Measurements from ENCODE around the gene PSRC1. TPM values are rescaled to one million over a fixed set of nuclear protein-coding genes. Genes with fewer than 3 reads are reported as not detected.
A peak's percentile ranks its signal among the peaks of the same experiment; 100 is the strongest.
"Not testable (repeated sequence)": the region's sequence is repeated elsewhere in the genome, so short reads cannot be mapped to it uniquely, and the experiment has no call there.

The PSRC1 gene
- total RNA-seq: 1.2 TPM
- long read RNA-seq, partial matches to known transcripts: 0 of 1 reads
- long read RNA-seq, other reads (novel, unspliced or antisense): 1 of 1 reads

GRCh38 chr1:109282952-109283747 is at the start of gene PSRC1:
PSRC1 (minus strand) TSS chr1:109283145.
- peak; percentile 97 for DNase-seq (ENCODE audit: missing footprints)
- intact Hi-C loops (cut with DNase I): loop anchor here (5.0 kb wide), 2 partner anchors 69 to 249 kb away; no protein-coding TSS in a partner anchor
- ATAC-seq: peak; percentile 99

- no peak for ATAC-seq
- intact Hi-C loops (cut with DNase I): no loop called here
- DNase-seq (ENCODE audit: missing footprints): no peak
Measured at GRCh38 chr1:109331113-109331512, 48.2 kb upstream of the PSRC1 start.

DNA sequence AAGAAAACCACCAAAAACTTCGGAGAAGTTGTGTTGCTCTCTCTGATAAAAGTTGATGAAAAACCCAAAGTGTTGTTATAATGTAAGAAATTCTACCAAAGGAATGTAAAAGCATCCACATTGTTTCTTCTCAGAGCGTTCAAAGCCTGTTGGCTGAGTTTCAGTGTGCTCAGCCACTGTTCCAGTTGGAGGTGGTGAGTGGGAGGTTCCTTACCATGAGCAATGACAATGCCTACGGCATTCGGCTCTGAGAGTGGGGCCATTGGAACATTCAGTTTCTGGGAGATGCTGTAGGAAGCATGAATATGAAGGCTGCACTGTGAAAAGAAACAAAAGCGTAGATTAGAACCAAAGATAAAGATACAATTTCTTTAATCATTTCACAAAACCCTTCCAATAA is 44.3 kb upstream of the PSRC1 start:
- DNase-seq (ENCODE audit: missing footprints) (no peak), ATAC-seq (no peak)
- intact Hi-C loops (cut with DNase I): no loop called here

DNA sequence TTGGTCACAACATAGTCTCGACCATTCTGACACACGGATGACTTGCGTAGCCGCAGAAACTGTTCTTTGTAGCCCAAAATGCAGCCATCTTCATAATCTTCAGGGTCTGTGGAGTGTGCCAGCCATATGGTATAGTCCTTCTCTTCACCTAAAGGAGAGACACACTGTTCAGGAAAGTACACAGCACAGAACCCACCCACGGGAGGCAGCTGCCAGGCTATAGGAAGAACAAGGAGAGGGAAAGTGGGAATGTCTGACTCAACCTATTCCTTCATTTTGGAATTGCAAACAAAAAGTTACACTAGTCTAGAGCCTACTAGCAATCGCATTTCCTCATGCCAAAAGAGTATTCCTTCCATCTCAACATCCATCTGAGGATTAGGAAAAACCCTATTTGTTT is 40.0 kb upstream of the PSRC1 start:
- intact Hi-C loops (cut with DNase I): no loop called here
- no peak for DNase-seq (ENCODE audit: missing footprints)
- no peak for ATAC-seq

GRCh38 chr1:109319114-109319513 is 36.2 kb upstream of the PSRC1 start:
- DNase-seq (ENCODE audit: missing footprints) (no peak), ATAC-seq (no peak)
- intact Hi-C loops (cut with DNase I): no loop called here

- ATAC-seq (no peak), DNase-seq (ENCODE audit: missing footprints) (no peak)
- intact Hi-C loops (cut with DNase I): no loop called here
Measured at GRCh38 chr1:109316506-109316905, 33.6 kb upstream of the PSRC1 start.

DNA sequence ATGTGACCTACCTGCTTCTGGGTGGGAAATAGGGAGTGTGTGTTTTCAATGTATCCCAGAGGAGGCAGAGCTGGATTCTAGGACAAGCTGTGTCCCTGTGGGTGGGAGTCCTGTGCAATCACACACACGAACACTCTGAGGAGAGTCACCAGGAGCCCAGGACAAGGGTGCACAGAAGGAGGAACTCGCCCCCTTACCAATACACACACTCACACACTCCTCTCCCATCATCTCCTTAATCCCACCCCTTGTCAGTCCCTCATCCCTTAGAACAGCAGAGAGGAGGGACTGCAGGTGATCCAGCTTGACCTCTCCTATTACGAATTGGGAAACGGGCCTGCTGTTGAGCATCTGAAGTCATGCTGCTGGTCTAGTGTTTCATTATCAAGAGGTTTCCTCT is 32.3 kb upstream of the PSRC1 start:
- no peak for ATAC-seq
- intact Hi-C loops (cut with DNase I): no loop called here
- no peak for DNase-seq (ENCODE audit: missing footprints)

GRCh38 chr1:109314795-109315194 is 31.9 kb upstream of the PSRC1 start:
- DNase-seq (ENCODE audit: missing footprints): no peak
- no peak for ATAC-seq
- intact Hi-C loops (cut with DNase I): no loop called here

DNA sequence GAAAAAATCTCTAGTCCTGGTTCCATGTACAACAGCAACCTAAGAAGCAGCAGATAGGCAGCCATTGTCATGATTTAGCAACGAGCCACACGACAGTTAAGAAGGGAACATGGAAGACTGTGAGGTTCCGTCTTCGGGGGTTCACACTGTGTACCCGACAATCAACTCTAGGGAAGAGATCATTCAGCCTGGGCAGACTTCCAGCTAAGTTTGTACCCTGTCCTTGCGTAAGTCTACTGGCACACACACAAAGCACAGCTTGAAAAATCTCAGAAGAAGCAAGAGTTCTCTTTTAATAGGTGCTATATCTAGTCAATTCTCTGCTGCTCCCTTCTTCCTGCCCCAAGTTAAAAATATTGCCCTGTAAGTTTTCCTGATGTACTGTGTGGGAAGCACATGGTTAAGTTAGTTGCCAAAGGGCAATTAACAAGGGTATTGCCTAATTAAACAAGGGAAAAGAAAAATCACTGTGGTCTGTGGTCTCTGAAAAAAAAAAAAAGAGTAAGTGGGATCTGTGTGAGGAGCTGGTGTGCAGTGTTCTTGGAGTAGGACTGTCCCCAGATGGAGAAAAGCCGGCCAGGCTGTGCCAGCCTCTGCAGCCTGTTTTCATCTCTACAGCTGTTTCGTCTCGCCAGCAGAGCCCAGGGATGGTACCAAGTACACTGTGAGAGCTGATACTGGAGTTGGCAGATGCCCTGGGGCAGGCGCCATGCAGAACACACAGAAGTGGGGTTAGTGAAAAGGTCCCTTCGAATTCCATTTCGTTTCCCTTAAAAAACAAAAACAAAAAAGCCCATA is 30.2 kb upstream of the PSRC1 start:
- peak; percentile 55 for DNase-seq (ENCODE audit: missing footprints)
- peak; percentile 36 for ATAC-seq
- intact Hi-C loops (cut with DNase I): no loop called here

DNA sequence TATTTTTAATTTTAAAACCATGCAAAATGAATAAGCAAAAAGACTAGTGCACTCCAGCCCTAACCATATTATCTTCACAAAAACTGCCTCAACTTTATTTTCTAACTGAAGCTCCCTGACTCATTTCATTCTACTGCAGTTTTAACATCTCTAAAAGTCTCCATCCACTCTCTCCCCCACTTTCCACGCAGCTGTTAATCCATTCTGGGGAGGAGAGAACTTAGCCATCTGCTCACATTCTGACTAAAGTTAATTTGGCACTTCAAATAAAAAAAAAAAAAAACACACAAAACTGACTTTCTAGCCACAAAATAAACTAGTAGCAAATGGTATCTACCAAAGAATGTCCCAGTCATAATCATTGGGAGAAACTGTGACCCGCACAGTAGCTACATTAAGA is 29.3 kb upstream of the PSRC1 start:
- no peak for ATAC-seq
- intact Hi-C loops (cut with DNase I): no loop called here
- DNase-seq (ENCODE audit: missing footprints): no peak

GRCh38 chr1:109309347-109309746 is 26.4 kb upstream of the PSRC1 start:
- intact Hi-C loops (cut with DNase I): no loop called here
- no peak for ATAC-seq

GRCh38 chr1:109307274-109308021 is 24.5 kb upstream of the PSRC1 start:
- intact Hi-C loops (cut with DNase I): no loop called here
- no peak for DNase-seq (ENCODE audit: missing footprints)
- ATAC-seq: peak; percentile 86

More at GRCh38 chr1:109309347-109309746, 26.4 kb upstream of the PSRC1 start:
- no peak for DNase-seq (ENCODE audit: missing footprints)

DNA sequence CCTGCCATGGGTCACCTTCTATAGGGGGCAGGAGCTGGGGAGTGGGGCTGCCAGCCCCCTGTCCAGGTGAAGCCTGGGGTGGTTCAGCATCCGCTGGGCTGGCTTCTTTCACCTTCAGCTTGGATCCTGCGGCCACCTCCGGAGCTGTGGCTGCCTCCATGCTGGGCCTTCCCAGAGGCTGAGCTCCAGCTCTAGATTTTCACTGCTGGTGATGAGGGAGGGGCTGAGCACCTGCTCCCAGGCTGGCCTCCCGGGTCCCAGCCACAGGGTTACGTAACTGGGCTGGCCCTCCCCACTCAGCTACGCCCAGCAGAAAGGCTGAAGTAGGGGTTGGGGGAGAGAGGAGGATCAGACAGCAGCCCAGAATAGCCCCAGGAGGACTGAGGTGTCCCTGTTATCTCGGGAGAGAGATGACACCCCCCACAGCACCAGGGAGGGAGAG is 23.9 kb upstream of the PSRC1 start, which contains the start of gene MYBPHL:
MYBPHL (minus strand) TSS at position 180 of the 442 bp plus-strand sequence; CDS start at position 160, 20 bp downstream.
- ATAC-seq (no peak), DNase-seq (ENCODE audit: missing footprints) (no peak)
- intact Hi-C loops (cut with DNase I): no loop called here

GRCh38 chr1:109305991-109306390 is 23.0 kb upstream of the PSRC1 start:
- ATAC-seq; intact Hi-C loops (cut with DNase I); DNase-seq (ENCODE audit: missing footprints): not testable (repeated sequence)

- intact Hi-C loops (cut with DNase I): no loop called here
- peak; percentile 65 for ATAC-seq
- DNase-seq (ENCODE audit: missing footprints): no peak
Measured at GRCh38 chr1:109304226-109304920, 21.4 kb upstream of the PSRC1 start.

DNA sequence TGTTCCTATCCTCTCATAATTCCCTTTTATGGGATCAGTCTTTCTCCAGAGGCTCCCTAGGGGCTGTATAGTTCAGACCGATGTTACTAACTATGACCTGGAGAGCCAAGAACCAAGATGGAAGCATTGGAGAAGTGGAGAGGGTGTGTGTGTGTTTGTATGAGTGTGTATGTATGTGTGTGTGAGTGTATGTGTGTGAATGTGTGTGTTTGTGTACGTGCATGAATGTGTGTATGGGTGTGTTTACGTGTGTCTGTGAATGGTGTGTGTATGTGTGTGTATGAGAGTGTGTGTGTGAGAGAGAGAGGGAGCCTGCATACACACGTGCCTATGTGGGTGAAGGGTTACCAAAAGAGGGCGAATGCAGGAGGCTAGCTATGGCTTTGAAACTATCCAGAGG is 18.9 kb upstream of the PSRC1 start:
- ATAC-seq (no peak), DNase-seq (ENCODE audit: missing footprints) (no peak)
- intact Hi-C loops (cut with DNase I): no loop called here

- no peak for ATAC-seq
- no peak for DNase-seq (ENCODE audit: missing footprints)
- intact Hi-C loops (cut with DNase I): no loop called here
Measured at GRCh38 chr1:109300650-109301151, 17.8 kb upstream of the PSRC1 start.
